NCI-H524 (cell line): ENCODE measurements around the gene SNX11.

Experiments used
- DNase-seq, 2 experiments: peaks; one replicate each; lab custom pipeline; 2025; lab: John Stamatoyannopoulos, UW

The SNX11 gene

GRCh38 chr17:48132385-48132784, 24.8 kb downstream of the SNX11 start:
- no peak for DNase-seq

- DNase-seq, result peak in 1 of 2 experiments; percentile 25
These were observed 27.4 kb downstream of the SNX11 start for GRCh38 chr17:48134912-48135480.

- peak in 1 of 2 experiments; percentile 20 for DNase-seq
These were observed 30.1 kb downstream of the SNX11 start for GRCh38 chr17:48137656-48138055.

GRCh38 chr17:48139944-48140343, 32.4 kb downstream of the SNX11 start:
- DNase-seq, result no peak

GRCh38 chr17:48143629-48144028, 36.1 kb downstream of the SNX11 start:
- DNase-seq, result no peak

- DNase-seq, result no peak
These were observed 36.7 kb downstream of the SNX11 start for GRCh38 chr17:48144231-48144630.

GRCh38 chr17:48144976-48145798, 37.6 kb downstream of the SNX11 start:
- peak in 1 of 2 experiments; percentile 15 for DNase-seq

- peak; percentile 85 to 89 for DNase-seq
These were observed 40.6 kb downstream of the SNX11 start for GRCh38 chr17:48148029-48148770.

GRCh38 chr17:48148854-48149786, 41.6 kb downstream of the SNX11 start:
- peak; percentile 85 to 94 for DNase-seq

- no peak for DNase-seq
These were observed 42.4 kb downstream of the SNX11 start for GRCh38 chr17:48149787-48150463.

GRCh38 chr17:48150597-48151001, 43.0 kb downstream of the SNX11 start:
- peak; percentile 9 to 28 for DNase-seq

GRCh38 chr17:48151220-48151619, 43.7 kb downstream of the SNX11 start:
- peak in 1 of 2 experiments; percentile 22 for DNase-seq

GRCh38 chr17:48152289-48152688, 44.7 kb downstream of the SNX11 start:
- DNase-seq, result peak in 1 of 2 experiments; percentile 46

GRCh38 chr17:48153691-48154358, 46.3 kb downstream of the SNX11 start:
- peak; percentile 42 to 53 for DNase-seq

GRCh38 chr17:48155889-48156611, 48.5 kb downstream of the SNX11 start:
- peak in 1 of 2 experiments; percentile 65 for DNase-seq

- peak in 1 of 2 experiments; percentile 17 for DNase-seq
These were observed 51.7 kb downstream of the SNX11 start for GRCh38 chr17:48159232-48159631.

- no peak for DNase-seq
These were observed 52.9 kb downstream of the SNX11 start for GRCh38 chr17:48160177-48161081.

GRCh38 chr17:48161127-48161905, 53.8 kb downstream of the SNX11 start:
- DNase-seq, result no peak
